Spleen (tissue), 11 donors: Measurements from ENCODE around the gene SLC9A3. TPM values are rescaled to one million over a fixed set of nuclear protein-coding genes. Genes with fewer than 3 reads are reported as not detected.

Source experiments
- DNase-seq: peaks from one replicate; pipeline ENCODE4 v3.0.0-alpha.2; 2020
- H3K27ac ChIP-seq, 8 donors: fragments of 200-600 bp; sonication (generic) in 7 of 8; 1 replicate in 4 of 8; 2 replicates in 4 of 8; pipeline versions ENCODE4 v1.5.0 to v1.8.0; 2016 to 2021; ENCODE audit warnings: inconsistent platforms in 4 of 8, mild to moderate bottlenecking in 4 of 8, moderate library complexity in 1 of 8
- H3K27me3 ChIP-seq, 7 donors: fragments of 200-600 bp; sonication (generic) in 6 of 7; replicated peaks in 1 of 7; 1 replicate in 4 of 7; 2 replicates in 3 of 7; pipeline versions ENCODE4 v1.5.0 to v1.8.0; 2016 to 2021; ENCODE audit warnings: inconsistent platforms in 3 of 7, mild to moderate bottlenecking in 1 of 7
- H3K36me3 ChIP-seq, 6 donors: fragments of 200-600 bp; sonication (generic) in 5 of 6; 1 replicate in 4 of 6; 2 replicates in 2 of 6; pipeline versions ENCODE4 v1.5.0 to v1.8.0; 2016 to 2021; ENCODE audit warnings: inconsistent platforms in 2 of 6
- H3K4me1 ChIP-seq, 6 donors: fragments of 200-600 bp; sonication (generic) in 5 of 6; 1 replicate in 3 of 6; 2 replicates in 3 of 6; pipeline versions ENCODE4 v1.5.0 to v1.8.0; 2016 to 2021; ENCODE audit warnings: inconsistent platforms in 3 of 6
- H3K4me3 ChIP-seq, 8 donors: fragments of 200-600 bp; sonication (generic) in 7 of 8; 1 replicate in 4 of 8; 2 replicates in 4 of 8; pipeline versions ENCODE4 v1.5.0 to v1.8.0; 2016 to 2021; ENCODE audit warnings: inconsistent platforms in 4 of 8, mild to moderate bottlenecking in 4 of 8, moderate library complexity in 2 of 8
- H3K9me3 ChIP-seq, 8 donors: fragments of 200-600 bp; sonication (generic) in 7 of 8; 1 replicate in 4 of 8; 2 replicates in 4 of 8; pipeline versions ENCODE4 v1.5.0 to v1.8.0; 2016 to 2021; ENCODE audit warnings: inconsistent platforms in 4 of 8
- POLR2A ChIP-seq, 3 donors: fragments of 450-650 bp; IDR thresholded peaks; one replicate each; pipeline ENCODE4 v1.5.1; 2017; ENCODE audit warnings: antibody characterized with exemption in 3 of 3, mild to moderate bottlenecking in 1 of 3
- POLR2AphosphoS5 ChIP-seq, 3 donors: sonication (generic); formaldehyde crosslinking; IDR thresholded peaks; one replicate each; pipeline ENCODE4 v1.5.1; 2017; ENCODE audit warnings: antibody characterized with exemption in 3 of 3
- WGBS, 5 donors: extraction: QIAGEN DNeasy Blood & Tissue Kit in 3 of 5; methylation state at CpG; one replicate each; pipeline versions ENCODE4 v1.1.5 to v1.1.7; 2013 to 2018; 5-methylcytosine and 5-hydroxymethylcytosine counted together
- intact Hi-C: fragments of 100-400 bp; cut with DNase I; formaldehyde crosslinking; loops from one replicate; pipeline ENCODE4 v1.15.0; 2023; ENCODE audit warnings: low total_unique reads
- polyA plus RNA-seq, 3 donors: library from polyadenylated mRNA; stranded (reverse); fragments of 200-250 nt; gene quantifications; one replicate each; pipeline ENCODE4 v1.2.1, GENCODE V29; 2013
- total RNA-seq, 7 donors: library from RNA; depleted of rRNA in 3 of 7; stranded (reverse); fragments of >200 nt in 3 of 7; fragmentation: NEBNext Ultra II Directional in 4 of 7; extraction: Animal tissue kit (Norgen Biotek cat#: 25700) in 4 of 7; gene quantifications; one replicate each; pipeline versions ENCODE4 v1.1.0 to v1.2.1, GENCODE V29; 2016 to 2021
- TF ChIP-seq, protein P1 (sequence below), 11 experiments: fragments of 200-600 bp in 7 of 11; fragments of 450-650 bp in 4 of 11; sonication (generic) in 4 of 11; IDR thresholded peaks in 8 of 11; conservative IDR thresholded peaks in 3 of 11; 1 replicate in 7 of 11; 2 replicates in 4 of 11; pipeline versions ENCODE4 v1.4.0 to v1.8.0; 2016 to 2021; ENCODE audit warnings: antibody characterized with exemption in 11 of 11, inconsistent platforms in 4 of 11, mild to moderate bottlenecking in 1 of 11
- donor health status: healthy with polysubstance abuse.
- donor health status: DM: no; HTN: no; CAD: no; lungs with moderate emphysema.
- donor health status: DM: no; HTN: no; CAD: no.
- donor health status: Bipolar disorder and iron deficiency.
- donor health status: healthy.
- donor health status: DM: no; HTN: no; CAD: no.
- donor health status: DM: yes; HTN: yes; CAD: no.

The SLC9A3 gene
- total and polyA plus RNA-seq, 10 donors: 1.0 to 3.2 (median 1.5) TPM

DNA sequence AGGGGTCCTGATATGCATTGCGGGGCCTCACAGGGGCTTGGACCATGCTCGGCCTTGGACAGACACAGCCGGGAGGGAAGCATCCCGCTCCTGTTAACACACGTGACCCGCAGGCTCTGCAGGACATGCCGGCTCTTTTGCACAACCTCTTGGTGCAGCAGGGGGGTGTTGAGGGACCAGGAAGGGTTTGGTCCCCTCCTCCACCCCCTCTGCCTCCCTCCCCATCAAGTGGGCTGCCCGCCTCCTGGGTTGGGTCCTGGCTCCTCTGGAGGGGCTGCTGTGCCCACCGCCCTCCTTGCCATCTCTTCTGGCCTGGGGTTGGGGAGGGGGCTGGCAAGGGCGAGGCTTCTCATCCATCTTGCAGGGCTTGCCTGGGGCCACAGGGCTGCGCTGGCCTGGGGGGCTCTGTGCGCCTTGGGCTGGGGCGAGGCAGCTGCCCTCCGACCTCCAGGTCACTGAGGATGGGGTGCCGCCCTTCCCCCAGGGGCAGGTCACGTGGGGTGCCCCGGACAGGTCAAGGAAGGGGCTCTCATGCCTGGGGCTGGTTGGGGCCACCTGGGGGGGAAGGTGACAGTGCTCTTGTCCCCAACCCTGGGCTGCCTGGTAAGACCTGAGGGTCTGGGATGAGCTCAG, 16.8 kb upstream of the SLC9A3 start:
- Histone ChIP-seq H3K4me1 (peaks cover 12 to 38% (median 16%) of the 10 kb centered on the region in 6 donors), H3K27me3 (peaks cover 0 to 71% (median 42%) of the 10 kb centered on the region in 7 donors), H3K9me3 (peaks cover 0 to 4% (median 0%) of the 10 kb centered on the region in 8 donors), H3K4me3 (no peak overlapping the region), H3K27ac (no peak overlapping the region), H3K36me3 (no peaks in the 10 kb centered on the region)
- DNase-seq: peak; percentile 70
- intact Hi-C loops: no loop called here
- WGBS, 5 donors: 73 to 89% (median 78%) methylated on average over 10 to 17 of the region's 17 CpGs
- TF ChIP-seq, protein P1, sequence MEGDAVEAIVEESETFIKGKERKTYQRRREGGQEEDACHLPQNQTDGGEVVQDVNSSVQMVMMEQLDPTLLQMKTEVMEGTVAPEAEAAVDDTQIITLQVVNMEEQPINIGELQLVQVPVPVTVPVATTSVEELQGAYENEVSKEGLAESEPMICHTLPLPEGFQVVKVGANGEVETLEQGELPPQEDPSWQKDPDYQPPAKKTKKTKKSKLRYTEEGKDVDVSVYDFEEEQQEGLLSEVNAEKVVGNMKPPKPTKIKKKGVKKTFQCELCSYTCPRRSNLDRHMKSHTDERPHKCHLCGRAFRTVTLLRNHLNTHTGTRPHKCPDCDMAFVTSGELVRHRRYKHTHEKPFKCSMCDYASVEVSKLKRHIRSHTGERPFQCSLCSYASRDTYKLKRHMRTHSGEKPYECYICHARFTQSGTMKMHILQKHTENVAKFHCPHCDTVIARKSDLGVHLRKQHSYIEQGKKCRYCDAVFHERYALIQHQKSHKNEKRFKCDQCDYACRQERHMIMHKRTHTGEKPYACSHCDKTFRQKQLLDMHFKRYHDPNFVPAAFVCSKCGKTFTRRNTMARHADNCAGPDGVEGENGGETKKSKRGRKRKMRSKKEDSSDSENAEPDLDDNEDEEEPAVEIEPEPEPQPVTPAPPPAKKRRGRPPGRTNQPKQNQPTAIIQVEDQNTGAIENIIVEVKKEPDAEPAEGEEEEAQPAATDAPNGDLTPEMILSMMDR (IDR thresholded peaks at IDR 0.05 in 8 of 11, conservative IDR thresholded peaks at IDR 0.05 in 3 of 11): no peak
- TF ChIP-seq POLR2A (IDR thresholded peaks at IDR 0.05): no peak
- TF ChIP-seq POLR2AphosphoS5 (IDR thresholded peaks at IDR 0.05): no peak

DNA sequence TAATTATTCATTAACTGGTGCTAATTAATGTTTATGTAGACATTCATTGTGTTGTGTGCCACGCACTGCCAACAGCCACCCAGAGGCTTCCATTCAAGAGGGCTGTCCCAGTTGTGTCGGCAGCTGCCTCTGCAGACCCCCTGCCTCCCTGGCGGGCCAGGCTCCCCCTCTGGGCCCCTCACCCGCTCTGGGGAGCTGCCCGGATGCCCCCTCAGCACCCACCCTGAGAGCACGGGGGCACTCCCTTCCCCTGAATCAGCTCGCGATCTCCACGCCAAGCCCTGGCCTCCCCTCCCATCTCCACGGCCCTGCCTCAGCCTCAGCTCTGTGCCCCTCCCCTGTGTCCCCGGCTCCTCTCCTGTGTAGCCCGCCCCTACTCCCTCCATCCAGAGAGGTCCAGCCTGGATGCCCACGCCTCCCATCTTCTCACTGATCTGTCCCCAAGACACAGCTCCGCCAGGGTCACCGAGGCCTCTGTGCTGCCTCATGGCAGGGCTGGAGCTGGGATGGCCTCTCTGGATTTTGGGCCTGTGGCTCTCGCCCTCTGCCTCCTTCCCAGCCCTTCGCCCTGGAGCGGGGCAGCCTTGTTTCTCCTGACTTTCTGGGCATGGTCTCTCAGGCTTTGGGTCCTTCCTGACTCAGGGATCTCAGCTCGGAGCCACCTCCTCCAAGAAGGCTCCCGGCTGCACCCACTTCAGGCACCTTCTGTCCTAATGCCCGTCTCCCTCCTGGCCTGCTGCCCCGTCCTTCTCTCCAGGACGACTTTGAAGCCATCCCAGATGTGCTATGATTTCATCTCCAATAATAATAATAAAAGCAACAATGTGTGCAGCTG, 16.0 kb upstream of the SLC9A3 start:
- peaks cover 0 to 72% (median 45%) of the 10 kb centered on the region in 7 donors for H3K27me3 ChIP-seq
- peak; percentile 70 for DNase-seq
- H3K27ac ChIP-seq: no peak overlapping the region
- H3K9me3 ChIP-seq: peaks cover 0 to 4% (median 0%) of the 10 kb centered on the region in 8 donors
- 60 to 72% (median 68%) methylated on average over 20 to 23 of the region's 23 CpGs for WGBS, 5 donors
- peaks cover 12 to 38% (median 16%) of the 10 kb centered on the region in 6 donors for H3K4me1 ChIP-seq
- no peak overlapping the region for H3K4me3 ChIP-seq
- intact Hi-C loops: no loop called here
- TF ChIP-seq POLR2A (IDR thresholded peaks at IDR 0.05): no peak
- H3K36me3 ChIP-seq: no peaks in the 10 kb centered on the region

DNA sequence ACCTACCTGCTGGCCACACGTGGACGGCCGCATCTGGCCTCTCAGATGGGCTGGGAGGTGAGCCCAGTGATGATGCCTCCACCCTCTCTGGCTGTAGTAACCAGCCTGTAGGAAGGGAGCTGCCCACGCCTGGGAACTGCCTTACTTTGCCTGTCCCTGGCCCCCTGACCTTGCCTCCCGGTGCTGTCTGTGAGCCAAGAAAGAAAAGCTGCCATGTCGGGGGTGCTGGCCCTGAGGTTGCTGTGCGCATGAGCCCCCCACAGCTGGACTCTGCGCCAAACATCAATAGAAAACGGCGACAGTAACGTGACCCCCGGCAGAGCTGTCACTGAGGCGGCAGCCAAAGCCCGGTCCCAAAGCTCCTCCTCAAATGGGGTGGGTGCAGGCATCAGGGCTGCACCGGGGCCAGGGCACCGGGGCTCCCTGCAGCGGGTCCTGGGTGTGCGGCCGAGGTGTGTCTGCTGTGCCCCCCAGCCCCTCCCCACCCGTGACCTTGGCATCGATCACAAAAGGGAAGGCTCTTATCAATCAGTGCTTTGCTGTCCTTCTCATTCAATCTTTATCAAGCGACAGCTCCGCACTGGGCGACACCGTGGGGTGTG, 15.3 kb upstream of the SLC9A3 start:
- no peaks in the 10 kb centered on the region for H3K36me3 ChIP-seq
- H3K27me3 ChIP-seq: peaks cover 0 to 79% (median 53%) of the 10 kb centered on the region in 7 donors
- peaks cover 0 to under 1% (median 0%) of the 10 kb centered on the region in 8 donors for H3K9me3 ChIP-seq
- H3K4me1 ChIP-seq: peaks cover 10 to 33% (median 13%) of the 10 kb centered on the region in 6 donors
- no peak for TF ChIP-seq POLR2A (IDR thresholded peaks at IDR 0.05)
- no peak for TF ChIP-seq POLR2AphosphoS5 (IDR thresholded peaks at IDR 0.05)
- TF ChIP-seq, protein P1 (IDR thresholded peaks at IDR 0.05 in 8 of 11, conservative IDR thresholded peaks at IDR 0.05 in 3 of 11): no peak
- WGBS, 5 donors: 48 to 60% (median 57%) methylated on average over 21 to 25 of the region's 25 CpGs
- no peak overlapping the region for H3K27ac ChIP-seq
- peak; percentile 68 for DNase-seq
- no peak overlapping the region for H3K4me3 ChIP-seq
- intact Hi-C loops: no loop called here

DNA sequence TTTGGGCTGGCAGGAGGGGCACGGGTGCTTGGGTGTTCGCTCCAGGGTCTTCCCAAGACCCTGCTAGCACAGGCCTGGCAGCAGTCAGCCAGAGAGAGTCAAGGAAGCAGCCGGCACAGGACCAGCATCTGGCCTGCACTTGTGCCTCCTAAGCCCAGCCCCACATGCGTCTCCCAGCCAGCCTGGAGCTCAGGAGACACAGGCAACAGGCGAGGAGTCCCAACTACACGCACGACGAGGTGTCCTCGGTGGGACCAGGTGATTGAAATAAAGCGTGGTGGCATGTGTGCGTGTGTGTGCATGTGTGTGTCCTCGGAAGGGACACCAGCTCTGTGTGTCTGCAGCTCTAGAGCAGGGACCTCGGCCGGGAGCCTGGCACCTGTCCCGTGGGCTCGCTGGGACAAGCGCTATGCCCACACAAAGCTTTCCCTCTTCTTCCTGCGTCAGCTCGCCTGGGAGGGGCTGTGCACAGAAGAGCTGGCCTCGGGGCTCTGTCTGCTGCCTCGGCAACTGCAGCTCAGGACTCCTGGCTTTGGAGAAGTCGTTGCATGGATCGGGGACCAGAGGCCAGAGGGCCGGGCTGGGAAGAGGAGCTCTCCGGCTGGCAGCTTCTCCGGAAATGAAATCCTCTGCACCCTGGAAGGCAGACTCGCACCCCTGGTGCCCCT, 14.7 kb upstream of the SLC9A3 start:
- no peak for TF ChIP-seq POLR2A (IDR thresholded peaks at IDR 0.05)
- TF ChIP-seq POLR2AphosphoS5 (IDR thresholded peaks at IDR 0.05): no peak
- TF ChIP-seq, protein P1 (IDR thresholded peaks at IDR 0.05 in 8 of 11, conservative IDR thresholded peaks at IDR 0.05 in 3 of 11): no peak
- Histone ChIP-seq H3K27me3 (peaks cover 0 to 86% (median 59%) of the 10 kb centered on the region in 7 donors), H3K4me1 (peaks cover 4 to 27% (median 7%) of the 10 kb centered on the region in 6 donors), H3K27ac (no peak overlapping the region), H3K9me3 (no peaks in the 10 kb centered on the region), H3K4me3 (no peak overlapping the region), H3K36me3 (no peaks in the 10 kb centered on the region)
- WGBS, 5 donors: 70 to 80% (median 73%) methylated on average over 26 to 27 of the region's 27 CpGs
- DNase-seq: peak; percentile 68
- intact Hi-C loops: no loop called here
